GF-D8 (cell line): ENCODE results near the gene MAPK8IP1.
A peak's percentile ranks its signal among the peaks of the same experiment; 100 is the strongest.

Experiments
- DNase-seq: peaks from one replicate; lab custom pipeline; 2025; lab: John Stamatoyannopoulos, UW

MAPK8IP1 gene

GRCh38 chr11:45909594-45910475 lies 24.4 kb downstream of the MAPK8IP1 start:
- no peak for DNase-seq

DNA sequence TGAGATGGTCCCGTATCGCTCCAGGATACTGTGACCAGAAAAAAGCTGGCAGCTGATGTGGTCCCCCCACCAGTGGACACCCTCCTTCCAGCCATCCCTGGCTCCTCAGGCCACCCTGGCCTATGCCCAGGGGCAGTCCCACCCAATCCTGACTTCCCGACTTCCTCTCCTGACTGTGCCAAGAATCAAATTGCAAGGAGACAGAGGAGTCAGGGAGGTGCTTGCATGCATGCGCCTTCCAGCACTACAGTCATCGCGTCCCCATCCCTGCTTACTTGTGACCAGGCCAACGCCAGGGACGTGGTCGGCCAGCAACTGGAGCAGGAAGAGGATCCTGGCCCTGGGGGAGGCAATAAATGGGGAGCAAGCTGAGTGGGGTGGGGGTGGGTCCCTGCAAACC lies 25.2 kb downstream of the MAPK8IP1 start:
- DNase-seq = no peak

GRCh38 chr11:45913514-45913913 lies 28.1 kb downstream of the MAPK8IP1 start:
- no peak for DNase-seq

DNA sequence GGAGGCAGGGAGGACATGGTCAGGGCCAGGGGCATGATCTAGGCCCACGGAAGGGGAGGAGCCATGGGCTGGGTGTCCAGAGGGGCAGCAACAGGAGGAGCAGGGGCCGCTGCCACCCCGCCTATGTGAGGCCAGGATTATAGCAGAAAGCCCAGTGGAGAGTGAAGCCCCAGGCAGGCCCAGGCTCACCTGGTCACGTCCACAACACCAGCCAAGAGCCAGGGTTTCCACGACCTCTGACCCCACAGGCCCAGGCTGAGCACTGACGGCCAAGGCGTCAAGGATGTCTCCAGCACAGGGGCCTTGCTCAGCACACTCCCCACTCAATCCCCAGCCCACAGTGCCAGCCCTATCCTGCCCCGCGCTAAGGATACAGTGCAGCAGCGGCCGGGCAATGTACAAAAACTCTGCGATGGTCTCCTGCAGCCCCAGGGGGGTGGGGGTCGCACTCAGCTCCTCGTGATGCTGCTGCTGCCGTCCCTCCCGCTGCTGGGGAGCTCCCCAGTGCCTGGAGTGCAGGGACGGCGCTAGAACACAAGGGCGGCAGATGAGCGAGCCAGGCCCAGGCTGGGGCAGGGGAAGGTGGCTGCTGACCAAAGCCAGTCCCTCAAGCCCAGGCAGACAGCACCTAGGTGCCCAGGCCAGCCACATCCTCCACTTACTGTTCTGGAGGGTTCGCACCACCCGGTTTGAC lies 28.6 kb downstream of the MAPK8IP1 start:
- DNase-seq = no peak

- no peak for DNase-seq
Observed at GRCh38 chr11:45915446-45915845, 30.0 kb downstream of the MAPK8IP1 start.

GRCh38 chr11:45917286-45917622 lies 31.8 kb downstream of the MAPK8IP1 start:
- no peak for DNase-seq

- peak; percentile 89 for DNase-seq
Observed at GRCh38 chr11:45917623-45918330, 32.3 kb downstream of the MAPK8IP1 start, which contains the start of gene PEX16. PEX16 (minus strand) TSS chr11:45917877; CDS start chr11:45917811, 66 bp downstream.

GRCh38 chr11:45918331-45918941 lies 33.0 kb downstream of the MAPK8IP1 start:
- peak; percentile 3 for DNase-seq

- DNase-seq = no peak
Observed at GRCh38 chr11:45918962-45919675, 33.7 kb downstream of the MAPK8IP1 start.

GRCh38 chr11:45919806-45920530 lies 34.5 kb downstream of the MAPK8IP1 start:
- no peak for DNase-seq

- no peak for DNase-seq
Observed at GRCh38 chr11:45920531-45921477, 35.4 kb downstream of the MAPK8IP1 start.

DNA sequence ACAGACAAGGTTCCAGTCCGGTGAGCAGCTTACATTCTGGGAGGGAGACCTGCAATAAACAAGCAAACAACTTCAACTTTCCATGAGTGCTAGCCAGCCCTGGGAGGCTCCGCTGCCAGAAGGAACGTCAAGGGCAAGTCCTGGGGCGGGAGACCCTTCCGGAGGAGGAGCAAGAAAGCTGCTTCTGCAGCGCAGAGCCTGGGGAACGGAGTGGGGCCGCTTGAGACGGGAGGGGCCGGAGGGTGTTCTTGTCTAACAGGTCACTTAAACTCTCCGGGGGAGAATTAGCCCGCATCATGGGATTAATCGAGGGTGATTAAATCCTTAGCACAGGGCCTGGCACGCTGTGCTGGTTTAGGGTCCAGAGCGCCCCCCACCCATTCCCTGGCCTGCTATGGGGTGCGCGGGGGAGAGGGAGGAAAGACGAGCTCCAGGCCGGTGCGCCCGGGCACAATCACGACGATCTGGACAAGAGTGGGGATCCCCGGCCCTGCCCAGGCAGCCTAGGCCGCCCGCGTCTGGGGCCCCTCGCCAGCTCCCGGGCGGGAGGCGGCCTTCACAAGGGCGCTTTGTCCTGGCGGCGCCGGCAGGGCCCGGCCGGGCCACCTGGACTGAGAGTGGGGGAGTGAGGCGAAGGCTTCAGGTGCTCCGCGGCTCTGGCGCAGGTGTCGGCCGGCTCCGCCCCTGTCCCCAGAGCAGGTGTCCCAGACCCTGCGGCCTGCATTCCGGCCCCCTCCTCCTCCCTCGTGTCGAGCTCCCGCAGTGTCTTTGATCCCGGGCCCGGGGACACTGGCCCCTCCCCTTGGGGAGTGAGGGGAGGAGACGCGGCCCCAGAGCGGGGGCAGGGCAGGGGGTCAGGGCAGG lies 36.3 kb downstream of the MAPK8IP1 start:
- no peak for DNase-seq

GRCh38 chr11:45922425-45923082 lies 37.1 kb downstream of the MAPK8IP1 start, which contains the start of gene LARGE2:
LARGE2 (plus strand) TSS chr11:45922656; CDS start chr11:45922883, 227 bp downstream.
- no peak for DNase-seq

DNA sequence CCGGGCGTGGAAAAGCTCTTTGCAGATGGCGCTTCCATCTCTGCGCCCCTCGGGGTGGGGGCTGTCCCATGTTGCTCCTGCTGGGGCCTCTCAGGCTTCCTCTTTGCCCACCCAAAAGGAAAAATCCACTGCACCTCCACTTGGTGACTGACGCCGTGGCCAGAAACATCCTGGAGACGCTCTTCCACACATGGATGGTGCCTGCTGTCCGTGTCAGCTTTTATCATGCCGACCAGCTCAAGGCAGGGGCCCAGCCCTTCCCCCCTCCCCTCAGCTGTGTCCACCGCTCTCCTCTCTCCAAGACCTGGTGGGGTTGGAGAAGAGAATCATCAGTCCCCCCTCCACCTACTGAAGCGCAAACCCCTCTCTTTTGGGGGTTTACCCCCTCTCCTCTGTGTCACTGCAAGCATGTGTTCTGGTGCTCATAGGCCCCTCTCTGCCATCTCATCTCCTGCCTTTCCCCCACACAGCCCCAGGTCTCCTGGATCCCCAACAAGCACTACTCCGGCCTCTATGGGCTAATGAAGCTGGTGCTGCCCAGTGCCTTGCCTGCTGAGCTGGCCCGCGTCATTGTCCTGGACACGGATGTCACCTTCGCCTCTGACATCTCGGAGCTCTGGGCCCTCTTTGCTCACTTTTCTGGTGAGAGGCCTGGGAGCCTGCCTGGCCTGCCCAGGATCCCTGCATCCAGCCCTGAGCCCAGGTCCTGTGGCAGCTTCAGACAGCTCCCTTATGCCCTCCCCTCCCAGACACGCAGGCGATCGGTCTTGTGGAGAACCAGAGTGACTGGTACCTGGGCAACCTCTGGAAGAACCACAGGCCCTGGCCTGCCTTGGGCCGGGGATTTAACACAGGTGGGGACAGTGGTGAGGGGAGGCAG lies 38.8 kb downstream of the MAPK8IP1 start:
- DNase-seq = no peak

- DNase-seq = no peak
Observed at GRCh38 chr11:45924927-45925326, 39.5 kb downstream of the MAPK8IP1 start.

- DNase-seq = no peak
Observed at GRCh38 chr11:45925550-45925949, 40.1 kb downstream of the MAPK8IP1 start.

- no peak for DNase-seq
Observed at GRCh38 chr11:45926001-45926401, 40.5 kb downstream of the MAPK8IP1 start.
